Fibroblast of lung (primary cell): Measurements from ENCODE around the gene PAX3.

Experiments used
- EZH2 ChIP-seq: IDR thresholded peaks from 2 replicates; pipeline ENCODE4 v1.5.1; 2012; ENCODE audit warnings: low read length, control low read depth, mild to moderate bottlenecking; ENCODE audit errors: missing control alignments
- TF ChIP-seq, protein P1 (sequence below), 2 donors: IDR thresholded peaks in 1 of 2; conservative IDR thresholded peaks in 1 of 2; 1 replicate in 1 of 2; 2 replicates in 1 of 2; pipeline ENCODE4 v1.5.1; 2011 to 2012; ENCODE audit warnings: low read length in 2 of 2, control low read depth in 1 of 2, inconsistent platforms in 1 of 2, low read depth in 1 of 2, mild to moderate bottlenecking in 1 of 2

- TF ChIP-seq, protein P1, sequence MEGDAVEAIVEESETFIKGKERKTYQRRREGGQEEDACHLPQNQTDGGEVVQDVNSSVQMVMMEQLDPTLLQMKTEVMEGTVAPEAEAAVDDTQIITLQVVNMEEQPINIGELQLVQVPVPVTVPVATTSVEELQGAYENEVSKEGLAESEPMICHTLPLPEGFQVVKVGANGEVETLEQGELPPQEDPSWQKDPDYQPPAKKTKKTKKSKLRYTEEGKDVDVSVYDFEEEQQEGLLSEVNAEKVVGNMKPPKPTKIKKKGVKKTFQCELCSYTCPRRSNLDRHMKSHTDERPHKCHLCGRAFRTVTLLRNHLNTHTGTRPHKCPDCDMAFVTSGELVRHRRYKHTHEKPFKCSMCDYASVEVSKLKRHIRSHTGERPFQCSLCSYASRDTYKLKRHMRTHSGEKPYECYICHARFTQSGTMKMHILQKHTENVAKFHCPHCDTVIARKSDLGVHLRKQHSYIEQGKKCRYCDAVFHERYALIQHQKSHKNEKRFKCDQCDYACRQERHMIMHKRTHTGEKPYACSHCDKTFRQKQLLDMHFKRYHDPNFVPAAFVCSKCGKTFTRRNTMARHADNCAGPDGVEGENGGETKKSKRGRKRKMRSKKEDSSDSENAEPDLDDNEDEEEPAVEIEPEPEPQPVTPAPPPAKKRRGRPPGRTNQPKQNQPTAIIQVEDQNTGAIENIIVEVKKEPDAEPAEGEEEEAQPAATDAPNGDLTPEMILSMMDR (conservative IDR thresholded peaks at IDR 0.05 in 1 of 2, IDR thresholded peaks at IDR 0.05 in 1 of 2; ENCODE audit: low read depth in 1 of 2, low read length in 2 of 2): no peak
- no peak for TF ChIP-seq EZH2
These were observed 118.2 kb downstream of the PAX3 start for GRCh38 chr2:222180619-222181018.
